IPS-NIHi7 (cell line): ENCODE results near the gene ZNF684.
"Not testable (repeated sequence)": the region's sequence is repeated elsewhere in the genome, so short reads cannot be mapped to it uniquely, and the experiment has no call there.

Experiments used
- DNase-seq: peaks from one replicate; pipeline ENCODE4 v3.0.0; 2012; ENCODE audit warnings: mixed read lengths; ENCODE audit errors: extremely low spot score

The ZNF684 gene

DNA sequence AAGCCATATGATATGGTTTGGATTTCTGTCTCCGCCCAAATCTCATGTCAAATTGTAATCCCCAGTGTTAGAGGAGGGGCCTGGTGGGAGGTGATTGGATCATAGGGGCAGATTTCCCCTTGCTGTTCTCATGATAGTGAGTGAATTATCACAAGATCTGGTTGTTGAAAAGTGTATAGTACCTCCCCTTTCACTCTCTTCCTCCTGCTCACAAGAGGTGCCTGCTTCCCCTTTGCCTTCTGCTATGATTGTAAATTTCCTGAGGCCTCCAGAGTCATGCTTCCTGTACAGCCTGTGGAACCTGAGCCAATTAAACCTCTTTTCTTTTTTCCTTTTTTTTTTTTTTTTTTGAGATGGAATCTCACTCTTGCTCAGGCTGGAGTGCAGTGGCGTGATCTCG, 43.4 kb downstream of the ZNF684 start:
- DNase-seq = not testable (repeated sequence)

DNA sequence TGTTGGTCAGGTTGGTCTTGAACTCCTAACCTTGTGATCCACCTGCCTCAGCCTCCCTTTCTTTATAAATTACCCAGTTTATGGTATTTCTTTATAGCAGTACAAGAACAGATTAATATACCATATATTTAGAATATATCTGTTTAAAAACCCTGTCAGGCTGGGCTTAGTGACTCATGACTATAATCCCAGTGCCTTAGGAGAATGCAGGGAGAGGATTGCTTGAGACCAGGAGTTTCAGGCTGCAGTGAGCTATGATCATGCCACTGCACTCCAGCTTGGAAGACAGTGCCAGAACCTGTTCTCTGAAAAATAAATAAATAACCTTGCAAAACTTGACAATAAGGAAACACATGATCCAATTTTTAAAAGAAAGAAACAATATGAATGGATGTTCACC, 43.9 kb downstream of the ZNF684 start:
- no peak for DNase-seq

DNA sequence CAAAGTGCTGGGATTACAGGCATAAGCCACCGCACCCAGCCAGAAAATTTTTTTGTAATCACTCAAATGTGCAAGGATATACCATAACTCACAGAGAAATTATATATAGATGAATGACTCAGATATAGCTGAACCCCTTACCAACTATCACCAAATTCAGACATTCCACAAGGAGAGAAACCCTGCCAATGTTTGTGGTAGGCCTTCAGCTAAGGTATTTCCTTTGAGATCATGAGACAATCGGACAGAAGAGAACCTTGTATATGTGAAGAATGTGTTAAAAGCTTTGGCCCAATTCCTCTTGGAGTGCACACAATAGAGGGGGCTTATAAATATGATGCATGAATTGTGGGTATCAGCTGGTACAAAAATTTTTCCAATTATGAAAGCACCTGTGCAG, 50.7 kb downstream of the ZNF684 start:
- no peak for DNase-seq

DNA sequence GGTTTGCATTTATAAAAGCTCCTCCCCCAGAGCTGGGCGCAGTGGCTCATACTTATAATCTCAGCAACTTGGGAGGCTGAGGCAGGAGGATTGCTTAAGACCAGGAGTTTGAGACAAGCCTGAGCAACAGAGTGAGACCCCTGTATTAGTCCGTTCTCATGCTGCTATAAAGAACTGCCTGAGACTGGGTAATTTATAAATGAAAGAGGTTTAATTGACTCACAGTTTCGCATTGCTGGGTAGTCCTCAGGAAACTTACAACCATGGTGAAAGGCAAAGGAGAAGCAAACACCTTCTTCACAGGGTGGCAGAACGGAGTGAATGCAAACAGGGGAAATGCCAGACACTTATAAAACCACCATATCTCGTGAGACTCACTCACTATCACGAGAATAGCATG, 52.5 kb downstream of the ZNF684 start:
- no peak for DNase-seq

DNA sequence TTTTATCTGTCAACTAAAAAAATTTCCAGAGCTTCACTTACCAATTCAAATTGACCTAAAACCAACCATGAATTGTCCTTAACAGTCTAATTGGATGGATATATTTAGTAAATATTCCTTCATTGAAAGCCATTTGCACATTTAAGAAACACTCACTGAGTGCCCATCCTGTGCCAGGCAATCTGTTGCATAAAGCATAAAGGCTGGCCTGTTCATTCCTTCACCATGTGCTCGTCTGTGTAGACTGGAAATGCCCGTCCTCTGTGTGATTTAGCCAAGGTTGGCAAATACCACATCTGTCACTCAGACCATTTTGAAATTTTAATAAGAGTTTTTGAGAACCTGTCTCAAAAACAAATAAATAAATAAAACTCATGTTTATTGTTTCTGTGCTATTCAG, 57.1 kb downstream of the ZNF684 start:
- DNase-seq = no peak

DNA sequence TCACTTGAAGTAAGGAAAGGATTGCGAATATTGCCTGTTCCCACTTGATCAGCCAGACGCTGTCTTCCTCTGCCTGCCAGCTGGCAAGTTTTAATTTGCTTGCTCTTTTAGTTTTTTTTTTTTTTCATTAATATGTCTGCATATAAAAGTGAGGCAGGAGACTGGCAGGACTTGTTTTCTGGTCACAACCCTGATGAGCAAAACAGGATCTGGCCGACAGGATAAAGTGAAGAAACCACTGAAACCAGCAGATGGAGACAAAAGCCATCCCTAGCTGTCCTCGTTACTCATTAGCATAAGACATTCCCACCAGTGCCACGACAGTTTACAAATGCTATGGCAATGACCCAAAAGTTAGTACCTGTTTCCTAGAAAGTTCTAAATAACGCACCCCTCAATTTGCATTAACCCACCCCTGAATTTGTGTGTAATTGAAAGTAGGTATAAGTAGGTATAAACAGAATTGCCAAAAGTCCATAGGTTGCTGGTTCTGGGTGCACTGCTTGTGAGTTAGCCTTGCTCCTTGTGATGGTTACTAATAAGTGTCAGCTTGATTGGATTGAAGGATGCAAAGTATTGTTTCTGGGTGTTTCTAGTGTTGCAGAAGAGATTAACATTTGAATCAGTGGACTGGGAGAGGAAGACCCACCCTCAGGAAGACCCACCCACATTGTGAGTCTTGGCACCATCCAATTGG, 60.8 kb downstream of the ZNF684 start:
- no peak for DNase-seq

DNA sequence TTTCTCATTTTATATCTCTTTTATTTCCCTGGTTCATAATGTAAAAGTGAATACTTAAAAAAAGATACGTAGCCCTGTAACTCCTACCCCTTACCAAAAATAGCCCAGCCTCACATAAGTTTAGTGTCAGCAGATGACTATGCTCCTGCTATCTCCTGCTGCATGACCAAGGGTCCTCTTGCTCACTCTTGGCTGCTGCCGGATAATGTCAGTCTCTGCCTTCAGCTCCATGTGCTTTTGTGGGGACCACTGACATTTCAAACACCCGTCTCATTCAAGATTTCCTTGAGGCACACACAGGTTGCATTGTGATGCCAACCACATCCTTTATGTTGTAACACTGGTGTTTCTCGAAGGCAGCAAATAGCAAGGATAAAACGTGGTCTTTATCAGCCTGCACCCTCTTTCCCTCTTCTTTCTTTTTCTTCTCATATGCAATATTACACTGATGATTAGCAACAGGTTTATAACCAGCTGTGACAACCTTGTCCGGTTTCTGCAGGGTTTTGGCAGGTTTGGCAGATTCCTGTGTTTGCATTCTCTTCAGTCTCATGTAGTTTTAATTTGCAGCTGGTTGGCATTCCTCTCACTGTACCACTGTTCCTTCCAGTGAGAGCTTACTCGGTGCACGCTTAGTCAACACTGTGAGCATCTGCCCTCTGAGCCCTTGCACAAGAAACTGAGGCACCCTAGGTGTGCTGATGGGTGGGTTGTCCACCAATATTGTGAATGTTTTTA, 62.2 kb downstream of the ZNF684 start:
- no peak for DNase-seq

DNA sequence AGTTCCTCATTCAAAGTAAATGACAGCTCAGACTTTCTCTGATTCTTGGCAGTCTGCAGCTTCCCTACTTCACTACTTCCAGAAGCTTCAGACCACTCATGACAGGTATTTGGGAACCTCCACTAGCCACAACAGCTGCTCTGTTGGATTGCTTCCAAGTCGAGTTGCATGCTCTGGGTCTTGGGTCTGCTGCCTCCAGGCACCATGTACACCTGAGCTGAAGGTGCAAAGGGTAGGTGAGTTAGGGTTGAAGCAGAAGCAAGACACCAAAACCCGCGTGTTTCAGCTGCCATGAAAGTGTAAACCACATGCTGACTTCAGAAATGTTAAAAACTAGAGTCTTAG, 62.7 kb downstream of the ZNF684 start:
- DNase-seq = no peak

DNA sequence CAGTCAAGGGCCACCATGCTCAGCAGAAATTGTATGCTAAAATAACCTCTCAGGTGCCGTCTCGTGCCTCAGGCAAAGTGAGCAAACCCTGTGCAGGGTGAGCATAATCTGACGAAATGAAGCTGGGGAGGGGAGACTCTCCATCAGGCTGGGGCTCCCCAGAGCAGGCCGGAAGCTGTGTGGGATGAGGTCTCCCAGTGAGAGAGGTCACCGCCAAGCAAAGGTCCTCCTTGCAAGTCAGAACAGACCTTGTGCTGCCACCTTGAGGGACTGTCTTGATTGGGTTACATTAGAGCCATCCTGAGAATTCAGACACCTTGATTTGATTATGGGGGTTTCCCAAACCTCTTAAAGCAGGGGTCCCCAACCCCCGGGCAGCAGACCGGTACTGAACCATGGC, 64.2 kb downstream of the ZNF684 start:
- no peak for DNase-seq
